Endothelial cell of umbilical vein (primary cell): Measurements from ENCODE around the gene ZNF488. TPM values are rescaled to one million over a fixed set of nuclear protein-coding genes. Genes with fewer than 3 reads are reported as not detected.

Source experiments
- BruUV-seq: library from RNA; stranded (reverse); fragments of 400-500 nt; replicated peaks from 2 replicates; lab custom pipeline; 2021; lab: Mats Ljungman, UMichigan
- CTCF ChIA-PET: fragments of 300-600, 350-600 bp; sonication (Branson Sonifier 250); formaldehyde crosslinking; loops from one replicate; lab custom pipeline; 2021; ENCODE audit warnings: antibody characterized with exemption, inconsistent platforms; lab: Charles Lee
- POLR2A ChIA-PET: fragments of 300-600, 350-600 bp; sonication (Branson Sonifier 250); formaldehyde crosslinking; loops from one replicate; lab custom pipeline; 2021; ENCODE audit warnings: antibody characterized with exemption, inconsistent platforms; lab: Charles Lee
- DNase-seq: peaks from one replicate; pipeline ENCODE4 v3.0.0-alpha.2; 2011; ENCODE audit warnings: low read depth, low spot score
- FAIRE-seq: peaks from 2 replicates; lab custom pipeline; 2011; peaks lifted over from hg19 to GRCh38; lab: Jason Lieb, UNC
- H2AFZ ChIP-seq: 2 replicates; pipeline ENCODE4 v1.6.0; 2012; ENCODE audit warnings: low read depth, low read length, control low read depth, inconsistent platforms
- H3K27ac ChIP-seq: 2 replicates; pipeline ENCODE4 v1.5.1; 2011; ENCODE audit warnings: low read depth, mild to moderate bottlenecking, control low read depth, low read length, moderate library complexity; ENCODE audit not compliant: insufficient read depth
- H3K27me3 ChIP-seq, 2 experiments: 2 replicates each; pipeline versions ENCODE4 v1.6.0 to v1.6.1; 2011; ENCODE audit warnings: low read length in 2 of 2, mixed read lengths in 1 of 2; ENCODE audit not compliant: control insufficient read depth in 2 of 2, insufficient read depth in 2 of 2
- H3K36me3 ChIP-seq, 2 experiments: 2 replicates in 1 of 2; 3 replicates in 1 of 2; pipeline ENCODE4 v1.5.1; 2011; ENCODE audit warnings: low read length in 2 of 2, mild to moderate bottlenecking in 1 of 2, moderate library complexity in 1 of 2; ENCODE audit not compliant: control insufficient read depth in 2 of 2, insufficient read depth in 2 of 2; ENCODE audit errors: extremely low read depth in 1 of 2
- H3K4me1 ChIP-seq: 3 replicates; pipeline ENCODE4 v1.5.1; 2011; ENCODE audit warnings: mild to moderate bottlenecking, low read length; ENCODE audit not compliant: control insufficient read depth, insufficient read depth; ENCODE audit errors: extremely low read depth
- H3K4me2 ChIP-seq: 2 replicates; pipeline ENCODE4 v1.6.1; 2011; ENCODE audit warnings: low read length, control low read depth, mixed read lengths; ENCODE audit not compliant: insufficient read depth
- H3K4me3 ChIP-seq, 3 experiments: fragments of 200-600 bp in 1 of 3; sonication (generic), shearing (Covaris generic) in 1 of 3; replicated peaks in 1 of 3; 2 replicates each; pipeline ENCODE4 v1.5.1; 2011 to 2016; ENCODE audit warnings: control low read depth in 3 of 3, low read length in 3 of 3, mild to moderate bottlenecking in 2 of 3, inconsistent platforms in 1 of 3, low read depth in 1 of 3, moderate library complexity in 1 of 3; ENCODE audit not compliant: insufficient read depth in 1 of 3
- H3K79me2 ChIP-seq: 2 replicates; pipeline ENCODE4 v1.6.0; 2012; ENCODE audit warnings: low read length, inconsistent platforms; ENCODE audit not compliant: control insufficient read depth, insufficient read depth
- H3K9ac ChIP-seq: replicated peaks from 2 replicates; pipeline ENCODE3; 2011; ENCODE audit warnings: low read length, control low read depth; ENCODE audit not compliant: insufficient read depth; ENCODE audit errors: extremely low read depth
- H3K9me1 ChIP-seq: replicated peaks from 3 replicates; pipeline ENCODE4 v1.6.0; 2011; ENCODE audit warnings: mild to moderate bottlenecking, low read length; ENCODE audit not compliant: control insufficient read depth, insufficient read depth; ENCODE audit errors: extremely low read depth
- H3K9me3 ChIP-seq: replicated peaks from 2 replicates; pipeline ENCODE4 v1.5.1; 2012; ENCODE audit warnings: low read length, inconsistent platforms; ENCODE audit not compliant: control insufficient read depth, insufficient read depth
- H4K20me1 ChIP-seq: replicated peaks from 2 replicates; pipeline ENCODE3; 2011; ENCODE audit warnings: mild to moderate bottlenecking, low read length; ENCODE audit not compliant: control insufficient read depth, insufficient read depth; ENCODE audit errors: extremely low read depth
- EZH2 ChIP-seq: IDR thresholded peaks from 2 replicates; pipeline ENCODE4 v1.6.1; 2012; ENCODE audit warnings: borderline replicate concordance, low read depth, mild to moderate bottlenecking, moderate library complexity, low read length, inconsistent platforms; ENCODE audit not compliant: severe bottlenecking
- FOS ChIP-seq: IDR thresholded peaks from 2 replicates; pipeline ENCODE4 v1.6.1; 2011; ENCODE audit warnings: mild to moderate bottlenecking, low read length, moderate library complexity, borderline replicate concordance; ENCODE audit not compliant: insufficient read depth
- GATA2 ChIP-seq: IDR thresholded peaks from 2 replicates; pipeline ENCODE4 v1.7.0; 2011; ENCODE audit warnings: low read depth, mild to moderate bottlenecking, moderate library complexity, mixed read lengths, low read length; ENCODE audit not compliant: insufficient read length, insufficient read depth
- JUN ChIP-seq: IDR thresholded peaks from 2 replicates; pipeline ENCODE4 v1.6.1; 2011; ENCODE audit warnings: borderline replicate concordance, low read depth; ENCODE audit not compliant: insufficient read length, insufficient read depth
- MAX ChIP-seq: IDR thresholded peaks from 2 replicates; pipeline ENCODE4 v1.6.1; 2011; ENCODE audit not compliant: insufficient read depth, insufficient read length
- MYC ChIP-seq: IDR thresholded peaks from one replicate; pipeline ENCODE4 v1.6.1; 2011; ENCODE audit warnings: mild to moderate bottlenecking, low read depth, low read length
- POLR2A ChIP-seq: IDR thresholded peaks from 2 replicates; pipeline ENCODE4 v1.6.1; 2012; ENCODE audit warnings: low read depth, mild to moderate bottlenecking, control low read depth, low read length
- POLR2AphosphoS5 ChIP-seq: IDR thresholded peaks from 2 replicates; pipeline ENCODE4 v1.6.1; 2012; ENCODE audit warnings: low read depth, mild to moderate bottlenecking, control low read depth, low read length, moderate library complexity; ENCODE audit not compliant: insufficient read depth
- dilution Hi-C: fragments of 300-500 bp; cut with MboI; formaldehyde crosslinking; loops from one replicate; pipeline ENCODE4 v1.15.0; 2019; ENCODE audit warnings: low sequenced_read_pairs; ENCODE audit not compliant: extremely low pct_ligation_motif_present
- intact Hi-C: fragments of 100-400 bp; cut with micrococcal nuclease; formaldehyde crosslinking; loops from one replicate; pipeline ENCODE4 v1.10.0; 2022
- polyA plus RNA-seq, 4 experiments: library from polyadenylated mRNA; depleted of rRNA in 3 of 4; stranded (reverse) in 3 of 4; unstranded in 1 of 4; fragments of >200 nt; gene quantifications; 2 replicates each; pipeline versions ENCODE4 v1.2.1 to v1.2.3, GENCODE V29; 2011 to 2012; ENCODE audit warnings: missing spikeins in 1 of 4
- total RNA-seq: library from RNA; stranded (reverse); gene quantifications from 2 replicates; pipeline ENCODE4 v1.2.3, GENCODE V29; 2021
- TF ChIP-seq, protein P1 (sequence below), 2 donors: IDR thresholded peaks; 1 replicate in 1 of 2; 2 replicates in 1 of 2; pipeline ENCODE4 v1.5.1; 2011; ENCODE audit warnings: low read length in 2 of 2, mild to moderate bottlenecking in 2 of 2, moderate library complexity in 2 of 2, control low read depth in 1 of 2, inconsistent platforms in 1 of 2, low read depth in 1 of 2; ENCODE audit not compliant: insufficient read depth in 1 of 2; ENCODE audit errors: extremely low read depth in 1 of 2

Gene ZNF488
- total and polyA plus RNA-seq, 2 donors (not counting 3 experiments of a cell fraction or from before 2014, with no cell fraction given), result 0.21 to 0.38 TPM

DNA sequence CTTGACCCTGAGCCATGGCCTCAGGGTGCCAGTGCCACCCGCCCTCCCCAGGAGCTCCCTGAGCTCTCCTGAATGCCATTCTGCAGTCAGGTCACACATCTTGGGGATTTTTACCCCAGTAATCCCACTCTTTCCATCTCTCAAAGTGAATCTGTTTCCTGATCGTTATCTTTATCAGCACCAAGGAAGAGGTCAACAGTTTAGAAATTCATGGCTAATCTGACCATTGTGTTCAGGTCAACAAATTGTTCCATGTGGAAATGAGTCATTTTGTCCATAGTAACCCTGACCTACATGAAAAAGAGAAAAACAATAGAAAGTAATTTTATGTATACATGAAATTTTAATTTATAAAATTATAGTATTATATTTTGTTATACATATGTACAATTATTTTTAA lies 28.8 kb upstream of the ZNF488 start:
- Histone ChIP-seq H3K27me3 (no peaks in the 10 kb centered on the region), H3K4me3 (no peak overlapping the region), H3K9ac (no peak overlapping the region), H3K79me2 (no peaks in the 10 kb centered on the region), H2AFZ (no peak overlapping the region), H3K9me1 (no peaks in the 10 kb centered on the region), H3K4me1 (peaks cover 15% of the 10 kb centered on the region), H3K4me2 (peak overlapping the region; percentile 3), H3K27ac (no peak overlapping the region), H3K9me3 (no peaks in the 10 kb centered on the region), H4K20me1 (no peaks in the 10 kb centered on the region), H3K36me3 (no peaks in the 10 kb centered on the region)
- peak; percentile 73 for DNase-seq
- FAIRE-seq, result no peak
- ChIA-PET CTCF (interaction anchor here (1.1 kb wide), 1 partner anchor 9 kb away, joined by 6 read pairs; no protein-coding TSS in a partner anchor), POLR2A (no interaction called here)
- TF ChIP-seq MAX (no peak), POLR2A (no peak), EZH2 (no peak), FOS (peak; percentile 67), GATA2 (peak; percentile 98), MYC (no peak), POLR2AphosphoS5 (peak; percentile 48), JUN (peak; percentile 89)
- TF ChIP-seq, protein P1, sequence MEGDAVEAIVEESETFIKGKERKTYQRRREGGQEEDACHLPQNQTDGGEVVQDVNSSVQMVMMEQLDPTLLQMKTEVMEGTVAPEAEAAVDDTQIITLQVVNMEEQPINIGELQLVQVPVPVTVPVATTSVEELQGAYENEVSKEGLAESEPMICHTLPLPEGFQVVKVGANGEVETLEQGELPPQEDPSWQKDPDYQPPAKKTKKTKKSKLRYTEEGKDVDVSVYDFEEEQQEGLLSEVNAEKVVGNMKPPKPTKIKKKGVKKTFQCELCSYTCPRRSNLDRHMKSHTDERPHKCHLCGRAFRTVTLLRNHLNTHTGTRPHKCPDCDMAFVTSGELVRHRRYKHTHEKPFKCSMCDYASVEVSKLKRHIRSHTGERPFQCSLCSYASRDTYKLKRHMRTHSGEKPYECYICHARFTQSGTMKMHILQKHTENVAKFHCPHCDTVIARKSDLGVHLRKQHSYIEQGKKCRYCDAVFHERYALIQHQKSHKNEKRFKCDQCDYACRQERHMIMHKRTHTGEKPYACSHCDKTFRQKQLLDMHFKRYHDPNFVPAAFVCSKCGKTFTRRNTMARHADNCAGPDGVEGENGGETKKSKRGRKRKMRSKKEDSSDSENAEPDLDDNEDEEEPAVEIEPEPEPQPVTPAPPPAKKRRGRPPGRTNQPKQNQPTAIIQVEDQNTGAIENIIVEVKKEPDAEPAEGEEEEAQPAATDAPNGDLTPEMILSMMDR (IDR thresholded peaks at IDR 0.05; ENCODE audit: extremely low read depth in 1 of 2, insufficient read depth in 1 of 2, low read depth in 1 of 2, low read length in 2 of 2), result no peak
- no TSS peak for BruUV-seq
- intact Hi-C loops (loop anchor here (1.0 kb wide), 2 partner anchors 10 to 29 kb away; partner anchors contain the start of gene ZNF488), dilution Hi-C loops (no loop called here)
